Stimulated activated CD8-positive, alpha-beta memory T cell treated with anti-CD3 and anti-CD28 coated beads, Interleukin-2, amount 100 ng/mL, for 48 hours (primary cell): ENCODE results near the gene ACCS.

Experiments
- DNase-seq, 2 donors: peaks; one replicate each; pipeline ENCODE4 v3.0.0-alpha.2; 2020; ENCODE audit warnings: low read depth in 2 of 2

ACCS gene

GRCh38 chr11:44090539-44090938 is 24.5 kb downstream of the ACCS start:
- no peak for DNase-seq

- DNase-seq, result peak; percentile 54 to 59
Measured at GRCh38 chr11:44094260-44094868, 28.3 kb downstream of the ACCS start.

GRCh38 chr11:44095506-44096359 is 29.7 kb downstream of the ACCS start, which contains the start of gene EXT2:
Gene EXT2, plus strand, starts transcription at chr11:44095678. Its CDS starts 12,035 bp downstream, at chr11:44107713.
- peak; percentile 75 to 82 for DNase-seq

- no peak for DNase-seq
Measured at GRCh38 chr11:44096360-44097185, 30.5 kb downstream of the ACCS start.

- DNase-seq, result no peak
Measured at GRCh38 chr11:44097821-44098220, 31.8 kb downstream of the ACCS start.

GRCh38 chr11:44101098-44101497 is 35.0 kb downstream of the ACCS start:
- DNase-seq, result no peak

- DNase-seq, result no peak
Measured at GRCh38 chr11:44104481-44105294, 38.6 kb downstream of the ACCS start.

- DNase-seq, result no peak
Measured at GRCh38 chr11:44108260-44108659, 42.2 kb downstream of the ACCS start.

- DNase-seq, result peak in 1 of 2 donors; percentile 38
Measured at GRCh38 chr11:44110231-44110679, 44.2 kb downstream of the ACCS start.

GRCh38 chr11:44112091-44112821 is 46.2 kb downstream of the ACCS start:
- DNase-seq, result no peak

- no peak for DNase-seq
Measured at GRCh38 chr11:44113018-44113417, 46.9 kb downstream of the ACCS start.

- DNase-seq, result no peak
Measured at GRCh38 chr11:44113572-44113971, 47.5 kb downstream of the ACCS start.

GRCh38 chr11:44116234-44116830 is 50.3 kb downstream of the ACCS start:
- no peak for DNase-seq

GRCh38 chr11:44120169-44120568 is 54.1 kb downstream of the ACCS start:
- DNase-seq, result no peak

GRCh38 chr11:44125598-44125997 is 59.5 kb downstream of the ACCS start:
- no peak for DNase-seq

GRCh38 chr11:44126304-44126703 is 60.2 kb downstream of the ACCS start:
- no peak for DNase-seq

GRCh38 chr11:44127130-44127529 is 61.1 kb downstream of the ACCS start:
- DNase-seq, result no peak

GRCh38 chr11:44128729-44129128 is 62.7 kb downstream of the ACCS start:
- DNase-seq, result no peak

- DNase-seq, result no peak
Measured at GRCh38 chr11:44130751-44131150, 64.7 kb downstream of the ACCS start.

GRCh38 chr11:44133335-44133946 is 67.4 kb downstream of the ACCS start:
- DNase-seq, result no peak
